HG02970 (cell line): ENCODE data around the gene PSD.

Experiments
- ATAC-seq: cut with Tn5 transposase; IDR thresholded peaks from one replicate; pipeline ENCODE4 v1.9.1; 2021; ENCODE audit warnings: mild to moderate bottlenecking, moderate library complexity, moderate number of reproducible peaks; ENCODE audit not compliant: unreplicated experiment, low FRiP score

Gene PSD

DNA sequence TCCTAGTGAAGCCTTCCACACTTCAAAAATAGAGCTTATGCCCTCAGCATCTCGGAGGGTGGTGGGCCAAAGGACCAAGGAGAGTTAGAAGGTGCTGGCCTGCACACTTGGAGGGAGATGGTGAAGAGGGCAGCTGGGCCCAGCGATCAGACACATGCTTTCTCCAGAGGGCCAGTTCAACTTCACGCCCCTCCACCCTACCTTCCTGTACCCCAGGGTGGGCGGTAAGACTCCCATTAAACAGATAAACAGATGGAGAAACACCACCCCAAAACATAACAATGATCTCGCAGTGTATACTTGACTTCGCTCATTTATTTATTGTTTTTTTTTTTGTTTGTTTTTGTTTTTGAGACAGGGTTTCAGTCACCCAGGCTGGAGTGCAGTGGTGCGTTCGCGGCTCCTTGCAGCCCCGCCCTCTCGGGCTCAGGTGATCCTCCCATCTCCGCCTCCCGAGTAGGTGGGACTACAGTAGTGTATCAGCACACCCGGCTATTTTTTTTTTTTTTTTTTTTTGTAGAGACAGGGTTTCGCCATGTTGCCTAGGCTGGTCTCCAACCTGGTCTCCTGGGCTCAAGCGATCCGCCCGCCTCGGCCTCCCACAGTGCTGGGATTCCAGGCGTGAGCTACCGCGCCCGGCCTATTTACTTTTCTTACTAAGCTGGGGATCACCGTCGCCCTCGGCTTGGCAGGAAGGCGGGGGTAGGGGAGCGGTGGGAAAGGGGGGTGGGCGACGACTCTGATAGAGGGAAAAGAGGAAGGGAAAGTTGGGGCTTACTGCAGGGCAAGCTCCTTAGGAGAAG is 30.9 kb upstream of the PSD start:
- ATAC-seq, result peak; percentile 39

GRCh38 chr10:102444851-102445250 is 26.3 kb upstream of the PSD start:
- ATAC-seq, result no peak

DNA sequence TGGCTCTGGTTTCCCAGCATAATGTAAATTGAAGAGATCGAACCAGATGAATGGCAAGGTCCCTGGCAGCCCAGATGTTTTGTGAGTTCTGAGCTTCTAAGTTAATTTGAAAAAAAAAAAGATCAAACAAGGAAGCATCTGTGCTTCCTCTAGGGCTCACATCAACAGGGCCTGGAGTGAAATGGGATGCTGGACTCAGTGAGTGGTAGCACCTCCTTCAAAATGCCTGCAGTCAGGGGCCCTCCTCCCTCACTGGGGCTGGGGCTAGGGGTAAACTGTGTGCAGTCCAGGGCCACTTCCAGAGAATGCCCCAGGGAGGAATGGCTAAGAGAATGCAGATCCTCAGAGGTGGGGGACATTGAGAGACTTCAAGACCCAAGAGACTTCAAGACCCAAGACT is 19.8 kb upstream of the PSD start:
- no peak for ATAC-seq

DNA sequence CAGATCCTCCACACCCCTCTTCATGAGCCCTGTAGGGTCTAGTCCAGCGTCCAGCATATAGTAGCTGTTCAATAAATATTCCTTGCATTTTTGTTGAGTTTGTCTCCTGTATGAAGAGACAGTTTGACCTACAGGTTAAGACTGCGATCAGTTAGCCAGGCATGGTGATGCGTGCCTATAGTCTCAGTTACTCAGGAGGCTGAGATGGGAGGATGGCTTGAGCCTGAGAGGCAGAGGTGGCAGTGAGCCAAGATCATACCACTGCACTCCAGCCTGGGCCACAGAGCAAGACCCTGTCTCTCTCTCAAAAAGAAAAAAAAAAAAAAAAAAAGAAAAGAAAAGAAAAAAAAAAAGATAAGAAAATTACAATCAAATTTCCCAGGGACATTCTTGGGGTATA is 18.9 kb upstream of the PSD start:
- ATAC-seq, result no peak

GRCh38 chr10:102436312-102436711 is 17.7 kb upstream of the PSD start:
- ATAC-seq, result no peak

DNA sequence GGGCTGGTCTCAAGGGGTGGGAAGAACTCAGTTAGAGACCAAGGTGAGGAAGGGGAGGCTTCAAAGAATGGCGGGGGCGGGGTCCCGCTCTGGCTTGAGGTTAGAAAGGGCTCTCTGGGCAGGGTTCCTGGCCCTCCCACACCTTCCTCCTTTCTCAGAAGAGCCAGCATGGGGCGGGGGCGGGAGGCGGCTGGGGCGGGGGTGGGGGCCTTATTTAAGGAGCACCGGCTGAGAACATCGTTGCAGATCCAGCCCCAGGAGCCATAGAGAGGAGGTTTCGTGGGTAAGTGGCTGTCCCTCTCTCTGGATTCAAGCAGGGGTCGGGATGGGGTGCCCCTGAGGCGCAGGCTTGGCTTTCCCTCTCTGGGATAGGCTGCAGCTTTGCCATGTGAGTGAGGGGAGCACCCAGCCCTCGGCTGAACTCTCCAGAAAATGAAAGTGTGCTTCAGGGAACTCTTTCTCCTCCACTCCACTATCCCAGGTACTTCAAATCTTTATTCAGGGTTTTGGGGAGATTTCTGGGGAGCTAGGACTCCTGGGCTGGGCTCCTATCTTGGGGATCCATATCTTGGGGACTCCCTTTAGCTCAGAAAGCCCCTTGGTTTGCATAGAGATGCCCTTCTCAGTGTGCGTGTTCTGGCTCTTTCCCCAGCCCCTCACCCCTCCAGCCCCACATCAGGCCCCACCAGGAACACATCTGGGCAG is 17.1 kb upstream of the PSD start:
- ATAC-seq, result no peak

- ATAC-seq, result no peak
Observed at GRCh38 chr10:102435133-102435497, 16.5 kb upstream of the PSD start.

DNA sequence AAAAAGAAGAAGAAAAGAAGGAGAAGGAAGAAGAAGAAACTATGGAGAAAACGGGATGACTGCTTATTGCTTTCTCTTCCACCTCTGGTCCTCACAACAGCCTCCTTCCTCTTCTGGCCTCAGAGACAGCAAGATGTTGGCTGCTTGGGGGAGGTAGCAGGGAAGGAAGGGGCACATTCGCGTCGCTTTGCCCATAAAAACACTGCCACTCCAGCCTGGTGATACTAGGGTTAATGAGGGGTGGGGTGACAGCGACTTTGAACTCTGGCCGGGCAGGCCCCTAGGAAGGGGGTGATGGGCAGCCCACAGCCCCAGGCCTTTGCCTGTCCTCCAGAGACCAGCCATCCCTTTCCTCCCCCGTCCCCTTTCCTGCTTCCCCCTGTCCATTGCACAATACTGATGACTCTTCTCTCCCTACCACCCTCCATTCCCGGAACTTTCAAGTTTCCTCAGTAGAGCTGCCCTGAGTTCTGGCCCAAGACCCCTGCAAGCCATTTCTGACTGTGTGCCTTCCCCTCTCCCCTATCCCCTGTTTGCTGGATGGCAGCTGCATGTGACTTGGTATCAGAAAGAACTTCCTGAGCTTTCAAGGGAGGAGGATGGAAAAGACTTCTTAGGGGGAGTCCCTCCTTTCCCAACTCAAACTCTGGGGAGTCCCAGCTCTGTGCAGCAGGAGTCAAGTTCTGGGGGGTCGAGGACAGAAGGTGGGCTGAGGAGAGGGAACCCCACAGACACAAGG is 16.0 kb upstream of the PSD start:
- ATAC-seq, result no peak

DNA sequence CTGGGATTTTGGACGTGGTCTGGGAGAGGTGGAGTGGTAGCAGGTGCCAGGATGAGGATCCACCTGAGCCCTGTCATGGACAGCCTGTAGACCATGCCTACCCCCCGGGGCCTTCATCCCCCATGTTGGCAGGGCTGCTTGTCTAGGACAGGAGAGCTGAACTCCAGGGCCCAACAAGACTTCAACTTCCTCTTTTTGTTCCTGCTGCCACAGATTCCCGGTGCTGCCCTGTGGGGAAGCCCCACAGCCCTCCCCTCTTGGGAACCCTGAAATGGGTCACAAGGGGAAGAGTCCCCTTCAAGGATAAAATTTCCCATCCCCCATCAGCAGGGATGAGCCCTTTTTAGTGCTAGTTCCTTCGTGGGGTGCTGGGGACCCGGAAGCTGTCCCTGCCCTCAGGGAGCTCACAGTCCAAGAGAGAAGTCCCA is 15.0 kb upstream of the PSD start:
- ATAC-seq, result no peak

DNA sequence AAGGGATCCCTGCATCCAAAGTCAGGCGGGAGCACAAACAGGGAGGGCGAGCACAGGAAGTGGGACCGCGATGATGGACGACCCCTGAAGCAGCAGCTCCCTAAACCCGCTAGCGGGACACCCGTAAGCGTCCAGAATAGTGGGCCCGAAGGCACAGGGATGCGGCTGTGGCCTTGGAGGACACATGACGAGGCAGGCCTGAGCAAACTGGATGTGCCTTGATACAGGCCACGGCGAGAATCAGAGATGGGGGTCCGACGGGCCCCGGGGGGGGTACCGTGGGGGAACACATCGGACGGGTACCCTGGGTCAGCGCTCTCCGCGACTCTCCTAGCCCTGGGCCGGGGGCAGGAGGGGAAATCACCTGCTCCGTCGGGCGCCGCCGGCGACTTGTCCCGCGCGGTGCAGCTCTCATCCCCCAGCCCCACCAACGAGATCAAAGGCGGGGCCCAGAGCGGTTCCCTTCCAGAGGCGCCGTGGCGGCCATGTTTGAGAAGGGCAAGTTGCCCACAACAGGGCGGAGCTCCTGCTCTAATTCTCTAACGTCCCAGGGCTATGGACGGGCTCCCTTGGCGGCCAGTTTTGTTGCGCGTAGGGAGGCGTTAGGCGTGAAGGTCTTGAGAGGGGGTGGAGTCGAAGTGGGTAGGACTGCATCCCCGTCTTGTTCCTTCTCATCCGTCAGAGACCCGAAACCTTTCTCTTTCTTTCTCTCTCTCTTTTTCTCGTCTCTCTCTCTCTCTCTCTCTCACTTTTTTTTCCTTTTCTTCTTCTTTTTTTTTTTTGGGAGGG is 13.8 kb upstream of the PSD start, which contains the start of gene CUEDC2:
TSS of gene CUEDC2 (minus strand) at position 413 of the 789 bp plus-strand sequence. CDS start 7,386 bp downstream, outside the sequence.
- ATAC-seq, result peak; percentile 83

- ATAC-seq, result no peak
Observed at GRCh38 chr10:102431452-102432124, 13.0 kb upstream of the PSD start.

- ATAC-seq, result no peak
Observed at GRCh38 chr10:102429468-102429867, 10.9 kb upstream of the PSD start.

- ATAC-seq, result no peak
Observed at GRCh38 chr10:102426803-102427287, 8.3 kb upstream of the PSD start.

GRCh38 chr10:102425444-102425843 is 6.9 kb upstream of the PSD start:
- ATAC-seq, result no peak

GRCh38 chr10:102424916-102425315 is 6.3 kb upstream of the PSD start:
- ATAC-seq, result no peak

- ATAC-seq, result no peak
Observed at GRCh38 chr10:102424145-102424544, 5.6 kb upstream of the PSD start.

- no peak for ATAC-seq
Observed at GRCh38 chr10:102423372-102423968, 4.9 kb upstream of the PSD start.

DNA sequence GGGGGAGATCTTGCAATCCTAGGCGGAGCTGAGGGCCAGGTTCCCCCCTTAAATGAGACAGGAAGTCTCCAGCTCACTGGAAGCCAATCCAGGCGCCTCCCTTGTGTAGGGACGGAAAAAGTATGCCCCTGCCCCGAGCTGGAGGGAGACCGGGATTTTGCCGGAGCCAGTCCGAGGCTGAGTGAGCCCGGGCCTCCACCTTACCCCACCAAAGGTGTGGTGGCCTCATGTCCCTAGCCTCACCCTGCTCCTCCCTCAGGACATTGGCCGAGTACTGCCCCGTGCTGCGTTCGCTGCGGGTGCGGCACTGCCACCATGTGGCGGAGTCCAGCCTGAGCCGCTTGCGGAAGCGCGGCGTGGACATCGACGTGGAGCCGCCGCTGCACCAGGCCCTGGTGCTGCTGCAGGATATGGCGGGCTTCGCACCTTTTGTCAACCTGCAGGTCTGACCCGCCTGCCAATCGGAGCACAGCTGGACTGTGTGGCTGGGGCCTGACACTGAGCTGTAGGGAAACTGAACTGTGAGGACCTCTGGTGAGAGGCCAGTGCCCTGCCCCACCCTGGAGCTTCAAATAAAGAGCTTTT is 4.1 kb upstream of the PSD start:
- ATAC-seq, result no peak
